Endodermal cell (in vitro differentiated cells): ENCODE results near the gene CYP19A1. TPM values are rescaled to one million over a fixed set of nuclear protein-coding genes. Genes with fewer than 3 reads are reported as not detected.

Source experiments
- DNase-seq: peaks from one replicate; pipeline ENCODE4 v3.0.0-alpha.2; 2017
- H3K27ac ChIP-seq: 2 replicates; pipeline ENCODE4 v1.5.1; 2013; ENCODE audit warnings: mild to moderate bottlenecking, low read depth, low read length, moderate library complexity
- H3K27me3 ChIP-seq: 2 replicates; pipeline ENCODE4 v1.6.1; 2013; ENCODE audit warnings: mild to moderate bottlenecking, low read length, moderate library complexity; ENCODE audit not compliant: insufficient read depth, control insufficient read depth, poor library complexity, severe bottlenecking
- H3K36me3 ChIP-seq: 2 replicates; pipeline ENCODE4 v1.7.0; 2013; ENCODE audit warnings: mild to moderate bottlenecking, low read length, moderate library complexity; ENCODE audit not compliant: control insufficient read depth, insufficient read depth
- H3K4me1 ChIP-seq: one replicate; pipeline ENCODE4 v1.7.0; 2013; ENCODE audit warnings: low read length; ENCODE audit not compliant: control insufficient read depth, insufficient read depth
- H3K4me3 ChIP-seq: 2 replicates; pipeline ENCODE4 v1.5.1; 2013; ENCODE audit warnings: mild to moderate bottlenecking, low read length, moderate library complexity
- H3K9ac ChIP-seq: 2 replicates; pipeline ENCODE4 v1.6.1; 2013; ENCODE audit warnings: mild to moderate bottlenecking, low read length, moderate library complexity; ENCODE audit not compliant: poor library complexity, severe bottlenecking; ENCODE audit errors: extremely low read depth
- H3K9me3 ChIP-seq: 2 replicates; pipeline ENCODE4 v1.6.1; 2013; ENCODE audit warnings: mild to moderate bottlenecking, low read length, moderate library complexity; ENCODE audit not compliant: control insufficient read depth
- H3K27ac Mint-ChIP-seq: 2 replicates; pipeline ENCODE4 v1.8.0; 2020; ENCODE audit warnings: mixed read lengths
- H3K27me3 Mint-ChIP-seq: 2 replicates; pipeline ENCODE4 v1.8.0; 2021; ENCODE audit warnings: mild to moderate bottlenecking, mixed read lengths; ENCODE audit not compliant: insufficient read depth
- H3K36me3 Mint-ChIP-seq: 2 replicates; pipeline ENCODE4 v1.8.0; 2020; ENCODE audit warnings: low read depth, mixed read lengths
- H3K4me1 Mint-ChIP-seq: 2 replicates; pipeline ENCODE4 v1.8.0; 2020; ENCODE audit warnings: mixed read lengths
- H3K4me3 Mint-ChIP-seq: 2 replicates; pipeline ENCODE4 v1.8.0; 2020; ENCODE audit warnings: mild to moderate bottlenecking, moderate library complexity, mixed read lengths
- H3K9me3 Mint-ChIP-seq: 2 replicates; pipeline ENCODE4 v1.8.0; 2020; ENCODE audit warnings: mild to moderate bottlenecking, mixed read lengths
- CTCF ChIP-seq: fragments of 200-600 bp; sonication (generic); conservative IDR thresholded peaks from 2 replicates; pipeline ENCODE4 v1.5.0; 2021; ENCODE audit warnings: antibody characterized with exemption, mild to moderate bottlenecking
- WGBS, 2 experiments: methylation state at CpG; one replicate each; pipeline versions ENCODE4 v1.1.5 to v1.1.7; 2013; ENCODE audit warnings: missing lambda C conversion rate in 2 of 2, mixed read lengths in 1 of 2; ENCODE audit not compliant: insufficient coverage in 1 of 2, insufficient read length in 1 of 2; 5-methylcytosine and 5-hydroxymethylcytosine counted together
- total RNA-seq, 2 donors: library from RNA; stranded (reverse); fragmentation: NEBNext Ultra II Directional in 1 of 2; extraction: Animal tissue kit (Norgen Biotek cat#: 25700) in 1 of 2; gene quantifications; 2 replicates in 1 of 2; 3 replicates in 1 of 2; pipeline ENCODE4 v1.2.1, GENCODE V29; 2021

The CYP19A1 gene
- total RNA-seq, 2 donors from 2014 or later, result not detected

GRCh38 chr15:51203797-51204196 lies 134.6 kb downstream of the CYP19A1 start:
- H3K9me3 Mint-ChIP-seq, result no peaks in the 10 kb centered on the region
- peaks cover 10% of the 10 kb centered on the region for H3K4me1 ChIP-seq
- no peaks in the 10 kb centered on the region for H3K36me3 Mint-ChIP-seq
- no peak overlapping the region for H3K27ac Mint-ChIP-seq
- H3K9me3 ChIP-seq, result no peaks in the 10 kb centered on the region
- TF ChIP-seq CTCF, result no peak
- 84 to 100% methylated on average over 2 of the region's 2 CpGs for WGBS, 2 experiments
- no peaks in the 10 kb centered on the region for H3K36me3 ChIP-seq
- no peak overlapping the region for H3K4me3 ChIP-seq
- H3K27me3 Mint-ChIP-seq, result peaks cover 2% of the 10 kb centered on the region
- H3K4me1 Mint-ChIP-seq, result peaks cover 4% of the 10 kb centered on the region
- no peak overlapping the region for H3K27ac ChIP-seq
- H3K9ac ChIP-seq, result no peak overlapping the region
- peaks cover 6% of the 10 kb centered on the region for H3K27me3 ChIP-seq
- no peak overlapping the region for H3K4me3 Mint-ChIP-seq
- no peak for DNase-seq

GRCh38 chr15:51202783-51203182 lies 135.6 kb downstream of the CYP19A1 start:
- Histone ChIP-seq H3K27ac (no peak overlapping the region), H3K36me3 (no peaks in the 10 kb centered on the region), H3K4me1 (peaks cover 5% of the 10 kb centered on the region), H3K4me3 (no peak overlapping the region), H3K27me3 (peaks cover 6% of the 10 kb centered on the region), H3K9me3 (no peaks in the 10 kb centered on the region), H3K9ac (no peak overlapping the region)
- TF ChIP-seq CTCF, result no peak
- H3K27ac Mint-ChIP-seq, result no peak overlapping the region
- H3K9me3 Mint-ChIP-seq, result no peaks in the 10 kb centered on the region
- H3K4me1 Mint-ChIP-seq, result peaks cover 2% of the 10 kb centered on the region
- WGBS, 2 experiments, result 90 to 93% methylated on average over 2 to 3 of the region's 3 CpGs
- H3K27me3 Mint-ChIP-seq, result peaks cover 2% of the 10 kb centered on the region
- DNase-seq, result no peak
- H3K36me3 Mint-ChIP-seq, result no peaks in the 10 kb centered on the region
- no peak overlapping the region for H3K4me3 Mint-ChIP-seq

- no peaks in the 10 kb centered on the region for H3K9me3 ChIP-seq
- H3K36me3 Mint-ChIP-seq, result no peaks in the 10 kb centered on the region
- H3K9me3 Mint-ChIP-seq, result no peaks in the 10 kb centered on the region
These were observed 136.8 kb downstream of the CYP19A1 start for GRCh38 chr15:51201581-51201980.

More at GRCh38 chr15:51201581-51201980, 136.8 kb downstream of the CYP19A1 start:
- H3K4me3 ChIP-seq, result no peak overlapping the region
- no peak for DNase-seq
- H3K36me3 ChIP-seq, result no peaks in the 10 kb centered on the region
- Mint-ChIP-seq H3K27ac (no peak overlapping the region), H3K27me3 (peaks cover 5% of the 10 kb centered on the region), H3K4me3 (no peak overlapping the region), H3K4me1 (no peaks in the 10 kb centered on the region)
- no peak overlapping the region for H3K27ac ChIP-seq
- TF ChIP-seq CTCF, result no peak
- H3K9ac ChIP-seq, result no peak overlapping the region
- 95 to 100% methylated on average over 1 to 5 of the region's 5 CpGs for WGBS, 2 experiments
- H3K27me3 ChIP-seq, result peaks cover 6% of the 10 kb centered on the region
- no peaks in the 10 kb centered on the region for H3K4me1 ChIP-seq
